ENCODE data around the gene NAT9. TPM values are rescaled to one million over a fixed set of nuclear protein-coding genes. Genes with fewer than 3 reads are reported as not detected.
A peak's percentile ranks its signal among the peaks of the same experiment; 100 is the strongest.

The NAT9 gene
- total and polyA plus RNA-seq, 2 experiments from 2014 or later = 37.3 to 37.5 TPM

- H3K79me2 ChIP-seq (replicated peaks; ENCODE audit: insufficient read depth) = peaks cover 35% of the 10 kb centered on the region
- peaks cover 3% of the 10 kb centered on the region; the same call in 1 of the 2 replicates for H3F3A ChIP-seq (replicated peaks; ENCODE audit: low read depth)
- TF ChIP-seq, protein P1, sequence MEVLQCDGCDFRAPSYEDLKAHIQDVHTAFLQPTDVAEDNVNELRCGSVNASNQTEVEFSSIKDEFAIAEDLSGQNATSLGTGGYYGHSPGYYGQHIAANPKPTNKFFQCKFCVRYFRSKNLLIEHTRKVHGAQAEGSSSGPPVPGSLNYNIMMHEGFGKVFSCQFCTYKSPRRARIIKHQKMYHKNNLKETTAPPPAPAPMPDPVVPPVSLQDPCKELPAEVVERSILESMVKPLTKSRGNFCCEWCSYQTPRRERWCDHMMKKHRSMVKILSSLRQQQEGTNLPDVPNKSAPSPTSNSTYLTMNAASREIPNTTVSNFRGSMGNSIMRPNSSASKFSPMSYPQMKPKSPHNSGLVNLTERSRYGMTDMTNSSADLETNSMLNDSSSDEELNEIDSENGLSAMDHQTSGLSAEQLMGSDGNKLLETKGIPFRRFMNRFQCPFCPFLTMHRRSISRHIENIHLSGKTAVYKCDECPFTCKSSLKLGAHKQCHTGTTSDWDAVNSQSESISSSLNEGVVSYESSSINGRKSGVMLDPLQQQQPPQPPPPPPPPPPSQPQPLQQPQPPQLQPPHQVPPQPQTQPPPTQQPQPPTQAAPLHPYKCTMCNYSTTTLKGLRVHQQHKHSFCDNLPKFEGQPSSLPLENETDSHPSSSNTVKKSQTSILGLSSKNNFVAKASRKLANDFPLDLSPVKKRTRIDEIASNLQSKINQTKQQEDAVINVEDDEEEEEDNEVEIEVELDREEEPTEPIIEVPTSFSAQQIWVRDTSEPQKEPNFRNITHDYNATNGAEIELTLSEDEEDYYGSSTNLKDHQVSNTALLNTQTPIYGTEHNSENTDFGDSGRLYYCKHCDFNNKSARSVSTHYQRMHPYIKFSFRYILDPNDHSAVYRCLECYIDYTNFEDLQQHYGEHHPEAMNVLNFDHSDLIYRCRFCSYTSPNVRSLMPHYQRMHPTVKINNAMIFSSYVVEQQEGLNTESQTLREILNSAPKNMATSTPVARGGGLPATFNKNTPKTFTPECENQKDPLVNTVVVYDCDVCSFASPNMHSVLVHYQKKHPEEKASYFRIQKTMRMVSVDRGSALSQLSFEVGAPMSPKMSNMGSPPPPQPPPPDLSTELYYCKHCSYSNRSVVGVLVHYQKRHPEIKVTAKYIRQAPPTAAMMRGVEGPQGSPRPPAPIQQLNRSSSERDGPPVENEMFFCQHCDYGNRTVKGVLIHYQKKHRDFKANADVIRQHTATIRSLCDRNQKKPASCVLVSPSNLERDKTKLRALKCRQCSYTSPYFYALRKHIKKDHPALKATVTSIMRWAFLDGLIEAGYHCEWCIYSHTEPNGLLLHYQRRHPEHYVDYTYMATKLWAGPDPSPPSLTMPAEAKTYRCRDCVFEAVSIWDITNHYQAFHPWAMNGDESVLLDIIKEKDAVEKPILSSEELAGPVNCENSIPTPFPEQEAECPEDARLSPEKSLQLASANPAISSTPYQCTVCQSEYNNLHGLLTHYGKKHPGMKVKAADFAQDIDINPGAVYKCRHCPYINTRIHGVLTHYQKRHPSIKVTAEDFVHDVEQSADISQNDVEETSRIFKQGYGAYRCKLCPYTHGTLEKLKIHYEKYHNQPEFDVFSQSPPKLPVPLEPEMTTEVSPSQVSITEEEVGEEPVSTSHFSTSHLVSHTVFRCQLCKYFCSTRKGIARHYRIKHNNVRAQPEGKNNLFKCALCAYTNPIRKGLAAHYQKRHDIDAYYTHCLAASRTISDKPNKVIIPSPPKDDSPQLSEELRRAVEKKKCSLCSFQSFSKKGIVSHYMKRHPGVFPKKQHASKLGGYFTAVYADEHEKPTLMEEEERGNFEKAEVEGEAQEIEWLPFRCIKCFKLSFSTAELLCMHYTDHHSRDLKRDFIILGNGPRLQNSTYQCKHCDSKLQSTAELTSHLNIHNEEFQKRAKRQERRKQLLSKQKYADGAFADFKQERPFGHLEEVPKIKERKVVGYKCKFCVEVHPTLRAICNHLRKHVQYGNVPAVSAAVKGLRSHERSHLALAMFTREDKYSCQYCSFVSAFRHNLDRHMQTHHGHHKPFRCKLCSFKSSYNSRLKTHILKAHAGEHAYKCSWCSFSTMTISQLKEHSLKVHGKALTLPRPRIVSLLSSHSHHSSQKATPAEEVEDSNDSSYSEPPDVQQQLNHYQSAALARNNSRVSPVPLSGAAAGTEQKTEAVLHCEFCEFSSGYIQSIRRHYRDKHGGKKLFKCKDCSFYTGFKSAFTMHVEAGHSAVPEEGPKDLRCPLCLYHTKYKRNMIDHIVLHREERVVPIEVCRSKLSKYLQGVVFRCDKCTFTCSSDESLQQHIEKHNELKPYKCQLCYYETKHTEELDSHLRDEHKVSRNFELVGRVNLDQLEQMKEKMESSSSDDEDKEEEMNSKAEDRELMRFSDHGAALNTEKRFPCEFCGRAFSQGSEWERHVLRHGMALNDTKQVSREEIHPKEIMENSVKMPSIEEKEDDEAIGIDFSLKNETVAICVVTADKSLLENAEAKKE (CRISPR knock-in tag; IDR thresholded peaks at IDR 0.05) = no peak
- no peak for TF ChIP-seq EZH2 (IDR thresholded peaks at IDR 0.05; ENCODE audit: low read depth, unreplicated experiment)
- no peak for TF ChIP-seq JUNB (IDR thresholded peaks at IDR 0.05; ENCODE audit: unreplicated experiment)
- TF ChIP-seq NANOG (IDR thresholded peaks at IDR 0.05; ENCODE audit: borderline replicate concordance) = no peak
- TF ChIP-seq CTCF (conservative IDR thresholded peaks at IDR 0.05; ENCODE audit: low read depth in 2 of 2) = no peak
- Mint-ChIP-seq H3K27me3 (ENCODE audit: insufficient read depth, low read depth, poor library complexity) (peaks cover 23% of the 10 kb centered on the region), H3K27ac (no peak overlapping the region), H3K9me3 (no peaks in the 10 kb centered on the region), H3K4me3 (peak overlapping the region; percentile 31), H3K4me1 (peaks cover 16% of the 10 kb centered on the region), H3K36me3 (ENCODE audit: low read depth) (peaks cover 45% of the 10 kb centered on the region)
- H3K27me3 ChIP-seq (ENCODE audit: insufficient read depth) = no peaks in the 10 kb centered on the region
- H3K4me3 ChIP-seq = no peak overlapping the region
- no peaks in the 10 kb centered on the region for H3K9me2 ChIP-seq (ENCODE audit: insufficient read depth)
- H2AFZ ChIP-seq = no peak overlapping the region
- no peak overlapping the region for H3K27ac ChIP-seq (ENCODE audit: low read depth)
- peaks cover 12% of the 10 kb centered on the region for H3K4me1 ChIP-seq (ENCODE audit: insufficient read depth)
- ATAC-seq (no peak), DNase-seq (ENCODE audit: low spot score) (no peak)
- no peak overlapping the region for H3K4me2 ChIP-seq
- peaks cover 2% of the 10 kb centered on the region; the same call in 1 of the 2 replicates for H3K36me3 ChIP-seq (ENCODE audit: insufficient read depth)
- peaks cover 7% of the 10 kb centered on the region; the same call in 1 of the 2 replicates for H4K20me1 ChIP-seq (replicated peaks; ENCODE audit: insufficient read depth)
These were observed 2.3 kb downstream of the NAT9 start for GRCh38 chr17:74773871-74774286.
